Upper lobe of left lung (tissue), 6 donors: ENCODE results near the gene PRR7. TPM values are rescaled to one million over a fixed set of nuclear protein-coding genes. Genes with fewer than 3 reads are reported as not detected.

ENCODE experiments used
- ATAC-seq, 2 donors: fragments of 200-7000 bp; cut with Tn5 transposase; one replicate each; pipeline ENCODE4 v1.9.1; 2022; ENCODE audit warnings: mild to moderate bottlenecking in 2 of 2, moderate library complexity in 2 of 2; ENCODE audit not compliant: low FRiP score in 2 of 2
- DNase-seq, 2 donors: peaks; one replicate each; pipeline ENCODE4 v3.0.0-alpha.2; 2019 to 2020
- H3K27ac ChIP-seq, 4 donors: fragments of 200-600 bp; sonication (generic); one replicate each; pipeline ENCODE4 v1.5.1; 2016 to 2019
- H3K27me3 ChIP-seq, 4 donors: fragments of 200-600 bp; sonication (generic); one replicate each; pipeline ENCODE4 v1.5.1; 2017 to 2019
- H3K36me3 ChIP-seq, 4 donors: fragments of 200-600 bp; sonication (generic); one replicate each; pipeline ENCODE4 v1.5.1; 2016 to 2019
- H3K4me1 ChIP-seq, 4 donors: fragments of 200-600 bp; sonication (generic); one replicate each; pipeline ENCODE4 v1.5.1; 2018 to 2019
- H3K4me3 ChIP-seq, 4 donors: fragments of 200-600 bp; sonication (generic); one replicate each; pipeline ENCODE4 v1.5.1; 2017 to 2019; ENCODE audit warnings: mild to moderate bottlenecking in 2 of 4, moderate library complexity in 1 of 4
- H3K9me3 ChIP-seq, 4 donors: fragments of 200-600 bp; sonication (generic); one replicate each; pipeline ENCODE4 v1.5.1; 2018 to 2019
- CTCF ChIP-seq, 6 experiments: fragments of 450-650 bp in 4 of 6; fragments of 200-600 bp in 2 of 6; sonication (generic) in 2 of 6; IDR thresholded peaks; one replicate each; pipeline ENCODE4 v1.5.1; 2016 to 2019; ENCODE audit warnings: antibody characterized with exemption in 6 of 6
- EP300 ChIP-seq, 4 donors: sonication (generic); formaldehyde crosslinking; IDR thresholded peaks; one replicate each; pipeline ENCODE4 v1.5.1; 2017; ENCODE audit warnings: antibody characterized with exemption in 4 of 4, control low read depth in 2 of 4
- POLR2A ChIP-seq, 4 donors: fragments of 450-650 bp; IDR thresholded peaks; one replicate each; pipeline ENCODE4 v1.5.1; 2016 to 2017; ENCODE audit warnings: antibody characterized with exemption in 4 of 4, mild to moderate bottlenecking in 2 of 4
- POLR2AphosphoS5 ChIP-seq, 2 donors: sonication (generic); formaldehyde crosslinking; IDR thresholded peaks; one replicate each; pipeline ENCODE4 v1.5.1; 2017; ENCODE audit warnings: antibody characterized with exemption in 2 of 2
- WGBS, 2 donors: methylation state at CpG; one replicate each; pipeline ENCODE4 v1.1.5; 2017 to 2018; 5-methylcytosine and 5-hydroxymethylcytosine counted together
- total RNA-seq, 6 donors: library from RNA; depleted of rRNA in 4 of 6; stranded (reverse); fragments of >200 nt in 4 of 6; gene quantifications; one replicate each; pipeline versions ENCODE4 v1.1.0 to v1.2.1, GENCODE V29; 2016 to 2021
- donor health status: DM: no; HTN: no; CAD: no; lungs with moderate emphysema.
- donor health status: DM: no; HTN: yes; CAD: no; lungs with severe emphysema.

The PRR7 gene
- total RNA-seq, 6 donors from 2014 or later = 1.6 to 9.2 (median 3.4) TPM

- 72 to 83% methylated on average over 16 of the region's 16 CpGs for WGBS, 2 donors
- TF ChIP-seq POLR2A (IDR thresholded peaks at IDR 0.05) (peak in 1 of 4 donors; percentile 8), POLR2AphosphoS5 (IDR thresholded peaks at IDR 0.05) (no peak)
- no peak overlapping the region for H3K4me3 ChIP-seq
These were observed 56.3 kb downstream of the PRR7 start for GRCh38 chr5:177502886-177503285.

GRCh38 chr5:177503351-177504085 lies 56.9 kb downstream of the PRR7 start:
- Histone ChIP-seq H3K4me1 (peaks cover 4 to 6% (median 5%) of the 10 kb centered on the region in 4 donors), H3K27me3 (no peaks in the 10 kb centered on the region), H3K36me3 (peaks cover 0 to 11% (median 6%) of the 10 kb centered on the region in 4 donors), H3K4me3 (no peak overlapping the region), H3K9me3 (no peaks in the 10 kb centered on the region), H3K27ac (no peak overlapping the region)
- no peak for ATAC-seq
- TF ChIP-seq POLR2AphosphoS5 (IDR thresholded peaks at IDR 0.05) (no peak), POLR2A (IDR thresholded peaks at IDR 0.05) (peak in 1 of 4 donors; percentile 0), CTCF (IDR thresholded peaks at IDR 0.05) (no peak), EP300 (IDR thresholded peaks at IDR 0.05) (no peak)
- WGBS, 2 donors = 82 to 93% methylated on average over 11 to 22 of the region's 24 CpGs
- DNase-seq = no peak

More at GRCh38 chr5:177502886-177503285, 56.3 kb downstream of the PRR7 start:
- no peaks in the 10 kb centered on the region for H3K9me3 ChIP-seq
- peaks cover 10 to 12% (median 11%) of the 10 kb centered on the region in 4 donors for H3K4me1 ChIP-seq
- DNase-seq (no peak), ATAC-seq (no peak)
- H3K36me3 ChIP-seq = peaks cover 0 to 11% (median 6%) of the 10 kb centered on the region in 4 donors
- no peak overlapping the region for H3K27ac ChIP-seq
- no peaks in the 10 kb centered on the region for H3K27me3 ChIP-seq

GRCh38 chr5:177504086-177505056 lies 57.8 kb downstream of the PRR7 start:
- Histone ChIP-seq H3K9me3 (no peaks in the 10 kb centered on the region), H3K27me3 (no peaks in the 10 kb centered on the region), H3K4me1 (peaks cover 4 to 7% (median 4%) of the 10 kb centered on the region in 4 donors), H3K36me3 (peaks cover 0 to 11% (median 6%) of the 10 kb centered on the region in 4 donors), H3K4me3 (no peak overlapping the region), H3K27ac (no peak overlapping the region)
- WGBS, 2 donors = 88 to 89% methylated on average over 6 to 35 of the region's 47 CpGs
- DNase-seq = no peak
- TF ChIP-seq EP300 (IDR thresholded peaks at IDR 0.05) (no peak), POLR2A (IDR thresholded peaks at IDR 0.05) (no peak), POLR2AphosphoS5 (IDR thresholded peaks at IDR 0.05) (no peak), CTCF (IDR thresholded peaks at IDR 0.05) (no peak)
- ATAC-seq = no peak

GRCh38 chr5:177505075-177505474 lies 58.5 kb downstream of the PRR7 start:
- Histone ChIP-seq H3K36me3 (peaks cover 0 to 11% (median 6%) of the 10 kb centered on the region in 4 donors), H3K27ac (no peak overlapping the region), H3K27me3 (no peaks in the 10 kb centered on the region), H3K4me3 (no peak overlapping the region), H3K9me3 (no peaks in the 10 kb centered on the region), H3K4me1 (peaks cover 4 to 14% (median 8%) of the 10 kb centered on the region in 4 donors)
- no peak for DNase-seq
- 82 to 97% methylated on average over 4 of the region's 4 CpGs for WGBS, 2 donors
- TF ChIP-seq POLR2A (IDR thresholded peaks at IDR 0.05) (no peak), CTCF (IDR thresholded peaks at IDR 0.05) (no peak), POLR2AphosphoS5 (IDR thresholded peaks at IDR 0.05) (no peak), EP300 (IDR thresholded peaks at IDR 0.05) (no peak)
- no peak for ATAC-seq

Other genes with a start within 250 kb of the PRR7 start
- gene RAB24, start 143.1 kb upstream of the PRR7 start, total RNA-seq = 10 to 100 TPM; 26.8 to 92.2 (median 50.3) TPM
- gene PRELID1, start 143.0 kb upstream of the PRR7 start, total RNA-seq = 100 to 1,000 TPM in 2 of 6 donors, 10 to 100 TPM in 4; 45.1 to 132 (median 86.8) TPM
- gene MXD3, start 134.9 kb upstream of the PRR7 start, total RNA-seq = 10 to 100 TPM in 4 of 6 donors, 1 to 10 TPM in 2; 8.8 to 29.5 (median 13.6) TPM
- 100 to 1,000 TPM; 134 to 263 (median 177) TPM for gene LMAN2, start 95.1 kb upstream of the PRR7 start, total RNA-seq
- gene RGS14, start 88.9 kb upstream of the PRR7 start, total RNA-seq = 10 to 100 TPM; 11.9 to 39.1 (median 26.6) TPM
- gene SLC34A1, start 62.4 kb upstream of the PRR7 start, total RNA-seq = not detected
- gene PFN3, start 46.2 kb upstream of the PRR7 start, total RNA-seq = not detected
- 1 to 10 TPM in 4 of 6 donors, under 1 TPM in 1, not detected in 1; 0.91 to 7.8 (median 2.1) TPM for gene F12, start 37.2 kb upstream of the PRR7 start, total RNA-seq
- 10 to 100 TPM; 26.8 to 85.9 (median 56.6) TPM for gene GRK6, start 20.1 kb upstream of the PRR7 start, total RNA-seq
- gene DBN1, start 26.8 kb downstream of the PRR7 start, total RNA-seq = 10 to 100 TPM; 17.0 to 55.6 (median 30.1) TPM
- gene PDLIM7, start 50.8 kb downstream of the PRR7 start, total RNA-seq = 100 to 1,000 TPM in 1 of 6 donors, 10 to 100 TPM in 5; 32.0 to 142 (median 75.8) TPM
- 100 to 1,000 TPM in 1 of 6 donors, 10 to 100 TPM in 5; 17.4 to 113 (median 75.9) TPM for gene DOK3, start 63.0 kb downstream of the PRR7 start, total RNA-seq
- gene DDX41, start 70.1 kb downstream of the PRR7 start, total RNA-seq = 100 to 1,000 TPM in 2 of 6 donors, 10 to 100 TPM in 4; 82.0 to 150 (median 91.9) TPM
- gene FAM193B, start 107.7 kb downstream of the PRR7 start, total RNA-seq = 100 to 1,000 TPM in 2 of 6 donors, 10 to 100 TPM in 4; 45.1 to 421 (median 91.4) TPM
- 100 to 1,000 TPM in 3 of 6 donors, 10 to 100 TPM in 3; 28.3 to 187 (median 110) TPM for gene TMED9, start 145.4 kb downstream of the PRR7 start, total RNA-seq
- 10 to 100 TPM; 17.2 to 30.4 (median 23.0) TPM for gene B4GALT7, start 153.3 kb downstream of the PRR7 start, total RNA-seq